Measurements from ENCODE around the gene SLC24A3.

DNA sequence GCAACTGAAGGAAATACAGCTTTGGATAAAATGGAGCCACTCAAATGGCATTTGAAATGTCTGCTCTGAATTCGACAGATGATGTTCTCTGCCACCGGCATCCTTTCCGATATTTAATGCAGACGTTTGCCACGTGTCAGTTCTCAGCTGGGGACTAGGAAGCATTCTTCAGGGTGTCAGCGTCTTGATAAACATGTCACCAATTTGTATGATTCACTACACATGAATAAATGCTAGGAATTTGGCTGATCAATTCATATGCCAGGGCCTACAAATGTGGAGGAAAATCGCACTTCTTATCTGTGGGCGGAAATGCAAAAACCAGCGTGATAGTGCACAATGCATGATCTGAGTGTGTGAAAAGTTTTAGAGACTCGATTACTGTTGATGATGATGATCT, 169.5 kb downstream of the SLC24A3 start:
- TF ChIP-seq CTCF (IDR thresholded peaks at IDR 0.05) = no peak
- no peak for TF ChIP-seq ZFX (IDR thresholded peaks at IDR 0.05; ENCODE audit: borderline replicate concordance)
